HepG2 (cell line): ENCODE data around the gene ATP6V0A1. TPM values are rescaled to one million over a fixed set of nuclear protein-coding genes. Genes with fewer than 3 reads are reported as not detected.

ENCODE experiments used
- ATF1 ChIP-seq: IDR thresholded peaks from 2 replicates; pipeline ENCODE4 v1.6.1; 2016; ENCODE audit warnings: mild to moderate bottlenecking, control low read depth
- DNMT3B ChIP-seq: conservative IDR thresholded peaks from 2 replicates; pipeline ENCODE4 v1.6.1; 2016; ENCODE audit warnings: missing biosample characterization, control low read depth
- FOXM1 ChIP-seq: sonication (generic); formaldehyde crosslinking; IDR thresholded peaks from 2 replicates; pipeline ENCODE4 v1.5.0; 2020; ENCODE audit warnings: missing genetic modification reagents
- HMG20B ChIP-seq: conservative IDR thresholded peaks from 2 replicates; pipeline ENCODE4 v1.6.1; 2016; ENCODE audit warnings: missing genetic modification reagents, missing compliant biosample characterization
- HOXD1 ChIP-seq: sonication (generic); formaldehyde crosslinking; IDR thresholded peaks from 2 replicates; pipeline ENCODE4 v1.5.0; 2020; ENCODE audit warnings: missing genetic modification reagents
- NFYC ChIP-seq: IDR thresholded peaks from 2 replicates; pipeline ENCODE4 v1.6.1; 2016; ENCODE audit warnings: missing genetic modification reagents, missing compliant biosample characterization
- SMARCE1 ChIP-seq: fragments of 450-650 bp; IDR thresholded peaks from 2 replicates; pipeline ENCODE4 v1.6.1; 2017; ENCODE audit warnings: borderline replicate concordance
- TBX2 ChIP-seq: sonication (generic); formaldehyde crosslinking; IDR thresholded peaks from 2 replicates; pipeline ENCODE4 v1.5.0; 2020; ENCODE audit warnings: missing genetic modification reagents, mild to moderate bottlenecking, borderline replicate concordance
- ZNF12 ChIP-seq: sonication (generic); formaldehyde crosslinking; IDR thresholded peaks from 2 replicates; pipeline ENCODE4 v1.5.0; 2020; ENCODE audit warnings: missing genetic modification reagents
- ZNF772 ChIP-seq: sonication (generic); formaldehyde crosslinking; IDR thresholded peaks from 2 replicates; pipeline ENCODE4 v1.5.0; 2020; ENCODE audit warnings: mild to moderate bottlenecking, missing genetic modification reagents
- ZSCAN22 ChIP-seq: sonication (generic); formaldehyde crosslinking; IDR thresholded peaks from 2 replicates; pipeline ENCODE4 v1.4.0; 2020; ENCODE audit warnings: mild to moderate bottlenecking, missing genetic modification reagents
- polyA plus RNA-seq, 8 experiments: library from polyadenylated mRNA; depleted of rRNA in 3 of 8; stranded (reverse) in 7 of 8; unstranded in 1 of 8; fragments of >200 nt; fragmentation: Illumina TruSeq in 4 of 8; extraction: Trizol in 4 of 8; gene quantifications; 2 replicates each; pipeline versions ENCODE4 v1.2.1 to v1.2.3, GENCODE V29; 2011 to 2016; ENCODE audit warnings: low read depth in 4 of 8, missing spikeins in 1 of 8, mixed read lengths in 1 of 8; ENCODE audit not compliant: insufficient read depth in 1 of 8
- total RNA-seq, 5 experiments: library from RNA; depleted of rRNA; stranded (reverse); fragments of >200 nt; fragmentation: Illumina TruSeq; extraction: Trizol; gene quantifications; 2 replicates each; pipeline ENCODE4 v1.2.3, GENCODE V29; 2016; ENCODE audit warnings: low read depth in 1 of 5
- TF ChIP-seq, protein P1 (sequence below): sonication (generic); formaldehyde crosslinking; IDR thresholded peaks from 2 replicates; pipeline ENCODE4 v1.4.0; 2020; ENCODE audit warnings: missing genetic modification reagents
- TF ChIP-seq, protein P2 (sequence below): sonication (generic); formaldehyde crosslinking; IDR thresholded peaks from 2 replicates; pipeline ENCODE4 v1.4.0; 2020; ENCODE audit warnings: mild to moderate bottlenecking, low read depth, missing genetic modification reagents
- TF ChIP-seq, protein P3 (sequence below): sonication (generic); formaldehyde crosslinking; IDR thresholded peaks from 2 replicates; pipeline ENCODE4 v1.5.0; 2020; ENCODE audit warnings: mild to moderate bottlenecking, missing genetic modification reagents, borderline replicate concordance

The ATP6V0A1 gene
- total and polyA plus RNA-seq, 2 of the 13 experiments (the other 11 are each of a cell fraction or from before 2014, with no cell fraction given): 27.9 to 54.1 TPM

DNA sequence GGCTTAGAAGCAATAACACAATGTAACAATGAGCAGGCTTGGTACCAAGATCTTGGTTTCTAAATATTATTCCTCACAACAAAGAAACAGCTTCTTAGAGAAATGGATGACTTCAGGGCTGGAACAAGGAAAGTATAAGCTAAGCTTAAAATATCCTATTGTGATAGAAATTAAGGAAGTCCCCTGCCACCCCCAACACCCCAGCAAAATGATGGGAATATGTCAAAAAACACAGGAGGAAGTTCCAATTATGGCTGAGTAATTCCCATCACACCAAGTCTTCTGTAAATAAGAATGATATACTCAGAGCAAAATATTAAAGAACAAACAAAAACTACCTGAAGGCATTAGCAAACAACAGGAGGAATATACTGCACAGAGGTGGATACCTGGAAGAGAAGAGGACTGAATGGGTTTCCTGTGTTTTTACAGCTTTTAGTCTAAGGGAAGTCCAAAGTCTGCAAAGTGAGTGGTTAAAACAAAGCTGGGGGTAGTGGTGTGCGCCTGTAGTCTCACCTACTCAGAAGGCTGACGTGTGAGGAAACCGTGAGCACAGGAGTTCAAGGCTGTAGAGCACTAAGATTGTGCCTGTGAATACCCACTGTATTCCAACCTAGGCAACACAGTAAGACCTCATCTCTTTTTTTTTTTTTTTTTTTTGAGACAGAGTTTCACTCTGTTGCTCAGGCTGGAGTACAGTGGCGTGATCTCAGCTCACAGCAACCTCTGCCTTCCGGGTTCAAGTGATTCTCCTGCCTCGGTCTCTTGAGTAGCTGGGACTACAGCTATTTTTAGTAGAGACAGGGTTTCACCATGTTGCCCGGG, 17.1 kb upstream of the ATP6V0A1 start (continued):
- TF ChIP-seq ZNF12 (CRISPR knock-in tag) (no peak), TBX2 (peak; percentile 85), ATF1 (CRISPR knock-in tag) (no peak), SMARCE1 (no peak), ZNF772 (CRISPR knock-in tag) (no peak), NFYC (CRISPR knock-in tag) (no peak), FOXM1 (CRISPR knock-in tag) (no peak), HOXD1 (CRISPR knock-in tag) (no peak), HMG20B (CRISPR knock-in tag) (0 out of 2 replicates have a peak, but pooled peaks have one; percentile 55), DNMT3B (CRISPR knock-in tag) (no peak), ZSCAN22 (CRISPR knock-in tag) (no peak)
- TF ChIP-seq, protein P1, sequence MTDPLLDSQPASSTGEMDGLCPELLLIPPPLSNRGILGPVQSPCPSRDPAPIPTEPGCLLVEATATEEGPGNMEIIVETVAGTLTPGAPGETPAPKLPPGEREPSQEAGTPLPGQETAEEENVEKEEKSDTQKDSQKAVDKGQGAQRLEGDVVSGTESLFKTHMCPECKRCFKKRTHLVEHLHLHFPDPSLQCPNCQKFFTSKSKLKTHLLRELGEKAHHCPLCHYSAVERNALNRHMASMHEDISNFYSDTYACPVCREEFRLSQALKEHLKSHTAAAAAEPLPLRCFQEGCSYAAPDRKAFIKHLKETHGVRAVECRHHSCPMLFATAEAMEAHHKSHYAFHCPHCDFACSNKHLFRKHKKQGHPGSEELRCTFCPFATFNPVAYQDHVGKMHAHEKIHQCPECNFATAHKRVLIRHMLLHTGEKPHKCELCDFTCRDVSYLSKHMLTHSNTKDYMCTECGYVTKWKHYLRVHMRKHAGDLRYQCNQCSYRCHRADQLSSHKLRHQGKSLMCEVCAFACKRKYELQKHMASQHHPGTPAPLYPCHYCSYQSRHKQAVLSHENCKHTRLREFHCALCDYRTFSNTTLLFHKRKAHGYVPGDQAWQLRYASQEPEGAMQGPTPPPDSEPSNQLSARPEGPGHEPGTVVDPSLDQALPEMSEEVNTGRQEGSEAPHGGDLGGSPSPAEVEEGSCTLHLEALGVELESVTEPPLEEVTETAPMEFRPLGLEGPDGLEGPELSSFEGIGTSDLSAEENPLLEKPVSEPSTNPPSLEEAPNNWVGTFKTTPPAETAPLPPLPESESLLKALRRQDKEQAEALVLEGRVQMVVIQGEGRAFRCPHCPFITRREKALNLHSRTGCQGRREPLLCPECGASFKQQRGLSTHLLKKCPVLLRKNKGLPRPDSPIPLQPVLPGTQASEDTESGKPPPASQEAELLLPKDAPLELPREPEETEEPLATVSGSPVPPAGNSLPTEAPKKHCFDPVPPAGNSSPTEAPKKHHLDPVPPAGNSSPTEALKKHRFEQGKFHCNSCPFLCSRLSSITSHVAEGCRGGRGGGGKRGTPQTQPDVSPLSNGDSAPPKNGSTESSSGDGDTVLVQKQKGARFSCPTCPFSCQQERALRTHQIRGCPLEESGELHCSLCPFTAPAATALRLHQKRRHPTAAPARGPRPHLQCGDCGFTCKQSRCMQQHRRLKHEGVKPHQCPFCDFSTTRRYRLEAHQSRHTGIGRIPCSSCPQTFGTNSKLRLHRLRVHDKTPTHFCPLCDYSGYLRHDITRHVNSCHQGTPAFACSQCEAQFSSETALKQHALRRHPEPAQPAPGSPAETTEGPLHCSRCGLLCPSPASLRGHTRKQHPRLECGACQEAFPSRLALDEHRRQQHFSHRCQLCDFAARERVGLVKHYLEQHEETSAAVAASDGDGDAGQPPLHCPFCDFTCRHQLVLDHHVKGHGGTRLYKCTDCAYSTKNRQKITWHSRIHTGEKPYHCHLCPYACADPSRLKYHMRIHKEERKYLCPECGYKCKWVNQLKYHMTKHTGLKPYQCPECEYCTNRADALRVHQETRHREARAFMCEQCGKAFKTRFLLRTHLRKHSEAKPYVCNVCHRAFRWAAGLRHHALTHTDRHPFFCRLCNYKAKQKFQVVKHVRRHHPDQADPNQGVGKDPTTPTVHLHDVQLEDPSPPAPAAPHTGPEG (CRISPR knock-in tag): no peak
- TF ChIP-seq, protein P2, sequence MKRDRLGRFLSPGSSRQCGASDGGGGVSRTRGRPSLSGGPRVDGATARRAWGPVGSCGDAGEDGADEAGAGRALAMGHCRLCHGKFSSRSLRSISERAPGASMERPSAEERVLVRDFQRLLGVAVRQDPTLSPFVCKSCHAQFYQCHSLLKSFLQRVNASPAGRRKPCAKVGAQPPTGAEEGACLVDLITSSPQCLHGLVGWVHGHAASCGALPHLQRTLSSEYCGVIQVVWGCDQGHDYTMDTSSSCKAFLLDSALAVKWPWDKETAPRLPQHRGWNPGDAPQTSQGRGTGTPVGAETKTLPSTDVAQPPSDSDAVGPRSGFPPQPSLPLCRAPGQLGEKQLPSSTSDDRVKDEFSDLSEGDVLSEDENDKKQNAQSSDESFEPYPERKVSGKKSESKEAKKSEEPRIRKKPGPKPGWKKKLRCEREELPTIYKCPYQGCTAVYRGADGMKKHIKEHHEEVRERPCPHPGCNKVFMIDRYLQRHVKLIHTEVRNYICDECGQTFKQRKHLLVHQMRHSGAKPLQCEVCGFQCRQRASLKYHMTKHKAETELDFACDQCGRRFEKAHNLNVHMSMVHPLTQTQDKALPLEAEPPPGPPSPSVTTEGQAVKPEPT (CRISPR knock-in tag): no peak
- TF ChIP-seq, protein P3, sequence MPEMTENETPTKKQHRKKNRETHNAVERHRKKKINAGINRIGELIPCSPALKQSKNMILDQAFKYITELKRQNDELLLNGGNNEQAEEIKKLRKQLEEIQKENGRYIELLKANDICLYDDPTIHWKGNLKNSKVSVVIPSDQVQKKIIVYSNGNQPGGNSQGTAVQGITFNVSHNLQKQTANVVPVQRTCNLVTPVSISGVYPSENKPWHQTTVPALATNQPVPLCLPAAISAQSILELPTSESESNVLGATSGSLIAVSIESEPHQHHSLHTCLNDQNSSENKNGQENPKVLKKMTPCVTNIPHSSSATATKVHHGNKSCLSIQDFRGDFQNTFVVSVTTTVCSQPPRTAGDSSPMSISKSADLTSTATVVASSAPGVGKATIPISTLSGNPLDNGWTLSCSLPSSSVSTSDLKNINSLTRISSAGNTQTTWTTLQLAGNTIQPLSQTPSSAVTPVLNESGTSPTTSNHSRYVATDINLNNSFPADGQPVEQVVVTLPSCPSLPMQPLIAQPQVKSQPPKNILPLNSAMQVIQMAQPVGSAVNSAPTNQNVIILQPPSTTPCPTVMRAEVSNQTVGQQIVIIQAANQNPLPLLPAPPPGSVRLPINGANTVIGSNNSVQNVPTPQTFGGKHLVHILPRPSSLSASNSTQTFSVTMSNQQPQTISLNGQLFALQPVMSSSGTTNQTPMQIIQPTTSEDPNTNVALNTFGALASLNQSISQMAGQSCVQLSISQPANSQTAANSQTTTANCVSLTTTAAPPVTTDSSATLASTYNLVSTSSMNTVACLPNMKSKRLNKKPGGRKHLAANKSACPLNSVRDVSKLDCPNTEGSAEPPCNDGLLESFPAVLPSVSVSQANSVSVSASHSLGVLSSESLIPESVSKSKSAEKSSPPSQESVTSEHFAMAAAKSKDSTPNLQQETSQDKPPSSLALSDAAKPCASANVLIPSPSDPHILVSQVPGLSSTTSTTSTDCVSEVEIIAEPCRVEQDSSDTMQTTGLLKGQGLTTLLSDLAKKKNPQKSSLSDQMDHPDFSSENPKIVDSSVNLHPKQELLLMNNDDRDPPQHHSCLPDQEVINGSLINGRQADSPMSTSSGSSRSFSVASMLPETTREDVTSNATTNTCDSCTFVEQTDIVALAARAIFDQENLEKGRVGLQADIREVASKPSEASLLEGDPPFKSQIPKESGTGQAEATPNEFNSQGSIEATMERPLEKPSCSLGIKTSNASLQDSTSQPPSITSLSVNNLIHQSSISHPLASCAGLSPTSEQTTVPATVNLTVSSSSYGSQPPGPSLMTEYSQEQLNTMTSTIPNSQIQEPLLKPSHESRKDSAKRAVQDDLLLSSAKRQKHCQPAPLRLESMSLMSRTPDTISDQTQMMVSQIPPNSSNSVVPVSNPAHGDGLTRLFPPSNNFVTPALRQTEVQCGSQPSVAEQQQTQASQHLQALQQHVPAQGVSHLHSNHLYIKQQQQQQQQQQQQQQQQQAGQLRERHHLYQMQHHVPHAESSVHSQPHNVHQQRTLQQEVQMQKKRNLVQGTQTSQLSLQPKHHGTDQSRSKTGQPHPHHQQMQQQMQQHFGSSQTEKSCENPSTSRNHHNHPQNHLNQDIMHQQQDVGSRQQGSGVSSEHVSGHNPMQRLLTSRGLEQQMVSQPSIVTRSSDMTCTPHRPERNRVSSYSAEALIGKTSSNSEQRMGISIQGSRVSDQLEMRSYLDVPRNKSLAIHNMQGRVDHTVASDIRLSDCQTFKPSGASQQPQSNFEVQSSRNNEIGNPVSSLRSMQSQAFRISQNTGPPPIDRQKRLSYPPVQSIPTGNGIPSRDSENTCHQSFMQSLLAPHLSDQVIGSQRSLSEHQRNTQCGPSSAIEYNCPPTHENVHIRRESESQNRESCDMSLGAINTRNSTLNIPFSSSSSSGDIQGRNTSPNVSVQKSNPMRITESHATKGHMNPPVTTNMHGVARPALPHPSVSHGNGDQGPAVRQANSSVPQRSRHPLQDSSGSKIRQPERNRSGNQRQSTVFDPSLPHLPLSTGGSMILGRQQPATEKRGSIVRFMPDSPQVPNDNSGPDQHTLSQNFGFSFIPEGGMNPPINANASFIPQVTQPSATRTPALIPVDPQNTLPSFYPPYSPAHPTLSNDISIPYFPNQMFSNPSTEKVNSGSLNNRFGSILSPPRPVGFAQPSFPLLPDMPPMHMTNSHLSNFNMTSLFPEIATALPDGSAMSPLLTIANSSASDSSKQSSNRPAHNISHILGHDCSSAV: no peak
